Suppressor macrophage treated with lipopolysaccharide for 4 hours (primary cell): Measurements from ENCODE around the gene KRTAP10-4.
"Not testable (repeated sequence)": the region's sequence is repeated elsewhere in the genome, so short reads cannot be mapped to it uniquely, and the experiment has no call there.

Experiments used
- DNase-seq: peaks from one replicate; pipeline ENCODE4 v3.0.0-alpha.2; 2020

KRTAP10-4 gene

DNA sequence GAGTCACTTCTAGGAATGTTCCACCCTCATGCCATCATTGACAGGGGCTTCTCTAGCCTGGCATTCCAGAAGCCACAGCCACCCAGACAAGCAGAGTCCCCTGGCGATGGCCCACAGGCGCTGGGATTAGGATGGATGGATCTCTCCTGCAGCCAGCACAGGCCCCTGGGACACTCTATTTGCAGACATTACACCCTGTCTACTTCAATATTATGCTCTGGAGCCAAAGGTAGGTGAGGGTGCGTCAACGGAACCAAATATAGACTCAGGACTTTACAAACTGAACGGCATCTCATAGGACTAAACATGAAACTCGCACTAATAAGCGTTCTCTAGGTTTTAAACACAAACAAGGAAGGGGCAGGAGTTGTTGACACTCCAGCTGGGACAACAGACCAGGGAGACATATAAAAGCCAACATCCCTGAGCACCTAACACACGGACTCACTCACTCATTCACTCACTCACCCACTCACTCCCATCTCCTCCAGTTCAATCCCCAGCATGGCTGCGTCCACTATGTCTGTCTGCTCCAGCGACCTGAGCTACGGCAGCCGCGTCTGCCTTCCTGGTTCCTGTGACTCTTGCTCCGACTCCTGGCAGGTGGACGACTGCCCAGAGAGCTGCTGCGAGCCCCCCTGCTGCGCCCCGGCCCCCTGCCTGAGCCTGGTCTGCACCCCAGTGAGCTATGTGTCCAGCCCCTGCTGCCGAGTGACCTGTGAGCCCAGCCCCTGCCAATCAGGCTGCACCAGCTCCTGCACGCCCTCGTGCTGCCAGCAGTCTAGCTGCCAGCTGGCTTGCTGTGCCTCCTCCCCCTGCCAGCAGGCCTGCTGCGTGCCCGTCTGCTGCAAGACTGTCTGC, 26.8 kb downstream of the KRTAP10-4 start, which contains the start of gene KRTAP10-7:
TSS of gene KRTAP10-7 (plus strand) at position 480 of the 861 bp plus-strand sequence. CDS start at position 505, 25 bp downstream.
- not testable (repeated sequence) for DNase-seq

DNA sequence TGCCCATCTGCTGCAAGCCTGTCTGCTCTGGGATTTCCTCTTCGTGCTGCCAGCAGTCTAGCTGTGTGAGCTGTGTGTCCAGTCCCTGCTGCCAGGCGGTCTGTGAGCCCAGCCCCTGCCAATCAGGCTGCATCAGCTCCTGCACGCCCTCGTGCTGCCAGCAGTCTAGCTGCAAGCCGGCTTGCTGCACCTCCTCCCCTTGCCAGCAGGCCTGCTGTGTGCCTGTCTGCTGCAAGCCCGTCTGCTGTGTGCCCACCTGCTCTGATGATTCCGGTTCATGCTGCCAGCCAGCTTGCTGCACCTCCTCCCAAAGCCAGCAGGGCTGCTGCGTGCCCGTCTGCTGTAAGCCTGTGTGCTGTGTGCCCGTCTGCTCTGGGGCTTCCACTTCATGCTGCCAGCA, 27.6 kb downstream of the KRTAP10-4 start:
- not testable (repeated sequence) for DNase-seq

DNA sequence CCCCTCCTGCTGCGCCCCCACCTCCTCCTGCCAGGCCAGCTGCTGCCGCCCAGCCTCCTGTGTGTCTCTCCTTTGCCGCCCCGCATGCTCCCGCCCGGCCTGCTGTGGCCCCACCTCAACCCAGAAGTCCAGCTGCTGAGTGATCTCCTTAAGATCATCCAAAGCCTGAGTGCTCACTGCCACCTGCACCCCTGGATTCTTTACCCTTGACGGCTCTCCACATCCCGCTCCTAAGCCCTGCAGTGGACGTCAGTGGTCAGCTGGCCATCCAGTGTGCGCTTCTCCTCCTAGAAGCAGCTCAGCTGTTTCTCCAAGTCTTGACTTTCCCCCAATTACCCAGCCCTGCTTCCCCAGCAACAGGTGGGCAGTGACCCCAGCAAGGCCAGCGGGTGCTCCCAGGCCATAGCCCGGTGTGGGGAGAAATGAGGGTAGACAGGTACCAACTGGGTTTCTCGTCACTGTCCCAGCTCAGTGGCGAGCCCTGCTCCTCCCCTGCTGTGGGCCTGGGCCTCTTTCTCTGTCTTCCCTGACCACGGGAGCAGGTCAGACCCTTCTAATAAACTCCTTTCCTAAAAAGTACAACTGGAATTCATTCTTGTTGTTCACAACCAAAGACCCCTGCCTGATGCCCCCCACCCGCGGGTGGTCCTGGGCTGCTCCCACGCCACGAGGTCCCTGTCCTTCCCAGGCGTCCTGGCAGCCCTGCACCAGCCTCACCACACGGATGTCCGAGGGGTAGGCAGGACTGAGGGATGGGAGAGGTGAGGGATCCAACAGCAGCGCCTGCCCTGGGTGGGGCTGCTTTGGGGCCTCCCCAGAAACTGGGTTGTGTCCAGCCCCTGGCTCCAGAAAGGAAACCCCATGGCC, 28.3 kb downstream of the KRTAP10-4 start:
- no peak for DNase-seq

DNA sequence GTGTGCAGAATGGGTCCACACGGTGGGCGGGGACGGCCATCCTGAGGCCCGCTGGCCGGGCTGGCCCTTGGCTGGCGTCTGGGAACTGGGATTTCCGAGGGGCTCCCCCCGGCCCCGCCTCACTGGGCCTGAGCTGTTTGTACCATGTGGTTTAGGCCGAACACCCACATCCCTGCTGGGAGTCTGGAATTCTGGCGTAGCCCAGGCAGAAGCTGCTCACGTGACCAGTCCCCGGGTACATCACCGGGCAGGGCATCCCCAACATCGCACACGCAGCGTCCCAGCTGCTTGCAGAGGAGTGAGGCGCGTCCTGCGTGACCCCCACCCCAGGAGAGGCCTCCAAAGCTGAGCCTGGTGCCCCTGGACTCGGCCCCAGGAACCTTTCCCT, 28.9 kb downstream of the KRTAP10-4 start:
- DNase-seq, result no peak

DNA sequence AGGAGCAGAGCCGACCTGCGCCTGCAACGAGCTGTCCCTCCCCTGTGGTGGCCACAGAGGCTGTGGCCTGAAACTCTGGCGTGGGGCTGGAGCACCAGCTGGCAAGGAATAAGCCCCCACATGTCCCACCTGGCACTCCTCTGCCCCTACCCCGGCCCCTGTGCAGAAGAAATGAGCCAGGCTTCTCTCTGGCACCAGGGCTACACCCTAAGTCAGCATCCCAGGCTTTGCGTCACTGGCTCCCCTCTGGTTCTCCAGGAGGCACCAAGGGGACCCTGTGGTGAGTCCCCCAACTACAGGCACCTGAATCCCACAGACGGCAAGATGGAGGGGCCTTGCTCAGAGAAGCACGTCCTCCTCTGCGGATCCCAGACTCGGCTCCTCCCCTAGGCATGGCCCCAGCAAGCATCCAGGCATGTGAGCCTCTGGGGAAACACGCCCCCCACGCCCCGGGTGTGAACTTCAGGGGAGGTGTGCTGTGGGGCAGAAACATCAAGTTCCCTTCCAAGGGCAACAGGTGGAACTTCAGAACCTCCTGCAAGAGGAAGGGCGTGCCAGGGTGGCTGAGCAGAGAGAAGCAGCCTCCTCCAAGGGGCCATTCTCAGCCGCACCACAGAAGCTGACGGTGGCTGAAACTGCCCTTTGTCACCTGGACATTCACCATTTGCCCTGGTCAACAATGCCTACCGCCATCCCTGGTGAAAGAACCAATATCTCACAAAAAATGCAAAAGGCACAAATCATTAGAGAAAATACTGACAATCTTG, 29.8 kb downstream of the KRTAP10-4 start:
- no peak for DNase-seq

DNA sequence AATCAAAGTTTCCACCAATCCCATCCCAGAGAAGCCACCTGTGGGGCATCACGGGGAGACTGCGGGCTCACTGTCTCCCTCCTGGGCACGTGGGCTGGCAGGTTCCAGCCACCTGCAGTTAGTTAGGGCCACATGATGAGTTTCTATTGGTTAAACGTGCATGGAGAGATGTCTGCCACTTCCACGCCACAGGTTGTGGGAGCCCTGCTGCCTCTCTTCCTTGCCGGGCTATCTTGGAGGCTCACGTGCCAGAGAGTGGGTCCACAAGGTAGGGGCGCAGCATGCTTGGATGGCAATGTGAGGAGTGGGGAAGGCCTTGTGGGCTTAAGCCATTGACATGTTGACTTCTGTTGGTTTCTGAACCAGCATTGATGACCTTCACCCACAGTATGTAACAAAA, 30.4 kb downstream of the KRTAP10-4 start:
- no peak for DNase-seq

DNA sequence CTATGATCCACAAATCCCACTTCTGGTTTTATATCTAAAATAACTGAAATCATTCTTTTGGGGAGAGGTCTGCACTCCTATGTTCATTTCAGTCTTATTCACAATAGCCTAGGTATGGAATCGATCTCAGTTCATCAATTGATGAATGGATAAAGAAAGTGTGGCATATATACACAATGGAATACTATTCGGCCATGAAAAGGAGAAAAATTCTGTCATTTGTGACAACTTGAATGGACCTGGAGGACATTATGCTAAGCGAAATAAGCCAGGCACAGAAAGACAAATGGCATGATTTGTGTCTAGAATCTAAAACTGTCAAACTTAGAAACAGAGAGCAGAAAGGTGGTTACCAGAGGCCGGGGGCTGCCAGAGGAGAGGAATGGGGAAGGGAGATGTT, 33.0 kb downstream of the KRTAP10-4 start:
- no peak for DNase-seq

DNA sequence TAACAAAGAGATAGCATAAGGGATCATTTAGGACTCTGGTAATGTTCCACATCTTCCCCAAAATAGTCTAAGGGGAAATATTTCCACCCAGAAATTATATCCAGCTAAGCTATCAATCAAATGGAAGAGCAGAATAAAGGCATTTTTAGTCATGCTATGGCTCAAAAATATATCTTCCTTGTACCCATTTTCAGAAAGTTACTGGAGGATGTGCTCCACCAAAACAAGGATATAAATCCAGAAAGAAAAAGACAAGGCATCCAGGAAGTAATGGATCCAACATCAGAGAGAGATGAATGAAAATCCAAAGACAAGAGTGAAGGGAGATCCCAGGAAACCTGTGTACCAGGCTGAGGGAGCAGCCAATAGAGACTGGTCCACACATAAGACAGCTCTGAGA, 35.7 kb downstream of the KRTAP10-4 start:
- no peak for DNase-seq

DNA sequence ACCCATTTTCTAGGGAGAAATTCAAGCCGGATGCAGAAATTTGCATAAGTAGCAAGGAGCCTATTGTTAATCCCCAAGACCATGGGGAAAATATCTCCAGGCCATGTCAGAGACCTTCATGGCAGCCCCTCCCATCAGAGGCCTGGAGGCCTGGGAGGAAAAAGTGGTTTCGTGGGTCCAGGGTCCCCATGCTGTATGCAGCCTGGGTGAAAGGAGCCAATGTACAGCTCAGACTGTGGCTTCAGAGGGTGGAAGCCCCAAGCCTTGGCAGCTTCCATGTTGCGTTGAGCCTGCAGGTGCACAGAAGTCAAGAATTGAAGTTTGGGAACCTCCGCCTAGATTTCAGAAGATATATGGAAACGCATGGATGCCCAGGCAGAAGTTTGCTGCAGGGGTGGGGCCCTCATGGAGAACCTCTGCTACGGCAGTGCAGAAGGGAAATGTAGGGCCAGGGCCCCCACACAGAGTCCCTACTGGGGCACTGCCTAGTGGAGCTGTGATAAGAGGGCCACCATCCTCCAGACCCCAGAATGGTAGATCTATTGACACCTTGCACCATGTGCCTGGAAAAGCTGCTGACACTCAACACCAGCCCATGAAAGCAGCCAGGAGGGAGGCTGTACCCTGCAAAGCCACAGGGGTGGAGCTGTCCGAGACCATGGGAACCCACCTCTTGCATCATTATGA, 36.8 kb downstream of the KRTAP10-4 start:
- not testable (repeated sequence) for DNase-seq

DNA sequence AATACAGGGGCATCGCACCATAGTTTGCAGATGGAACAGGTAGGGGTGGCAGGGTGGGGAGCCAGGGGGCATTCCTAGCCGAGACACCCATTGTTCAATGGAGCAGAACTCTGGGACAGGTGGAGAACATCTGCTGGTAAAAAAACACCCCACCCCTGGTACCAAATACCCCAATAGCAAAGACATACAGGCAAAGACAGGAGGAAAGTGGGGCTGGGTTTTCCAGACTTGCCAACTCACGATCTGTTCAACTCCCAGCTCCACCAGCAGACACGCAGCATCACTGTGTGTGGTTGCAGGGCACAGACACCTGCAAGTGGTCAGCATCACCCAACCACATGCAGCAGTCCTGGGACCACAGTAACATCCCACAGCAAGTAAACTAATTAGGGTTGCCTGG, 38.0 kb downstream of the KRTAP10-4 start:
- DNase-seq, result no peak

DNA sequence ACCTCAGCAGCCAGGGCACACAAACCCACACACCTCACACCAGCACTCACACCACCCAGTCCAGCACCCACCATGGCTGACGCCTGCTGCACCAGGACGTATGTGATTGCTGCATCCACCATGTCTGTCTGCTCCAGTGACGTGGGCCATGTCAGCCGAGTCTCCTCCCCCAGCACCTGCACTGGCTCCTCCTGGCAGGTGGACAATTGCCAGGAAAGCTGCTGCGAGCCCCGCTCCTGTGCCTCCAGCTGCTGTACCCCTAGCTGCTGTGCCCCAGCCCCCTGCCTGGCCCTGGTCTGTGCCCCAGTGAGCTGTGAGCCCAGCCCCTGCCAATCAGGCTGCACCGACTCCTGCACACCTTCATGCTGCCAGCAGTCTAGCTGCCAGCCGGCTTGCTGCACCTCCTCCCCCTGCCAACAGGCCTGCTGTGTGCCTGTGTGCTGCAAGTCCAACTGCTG, 38.5 kb downstream of the KRTAP10-4 start, which contains the start of gene KRTAP10-8:
TSS of gene KRTAP10-8 (plus strand) at position 51 of the 458 bp plus-strand sequence. CDS start at position 73, 22 bp downstream.
- no peak for DNase-seq

DNA sequence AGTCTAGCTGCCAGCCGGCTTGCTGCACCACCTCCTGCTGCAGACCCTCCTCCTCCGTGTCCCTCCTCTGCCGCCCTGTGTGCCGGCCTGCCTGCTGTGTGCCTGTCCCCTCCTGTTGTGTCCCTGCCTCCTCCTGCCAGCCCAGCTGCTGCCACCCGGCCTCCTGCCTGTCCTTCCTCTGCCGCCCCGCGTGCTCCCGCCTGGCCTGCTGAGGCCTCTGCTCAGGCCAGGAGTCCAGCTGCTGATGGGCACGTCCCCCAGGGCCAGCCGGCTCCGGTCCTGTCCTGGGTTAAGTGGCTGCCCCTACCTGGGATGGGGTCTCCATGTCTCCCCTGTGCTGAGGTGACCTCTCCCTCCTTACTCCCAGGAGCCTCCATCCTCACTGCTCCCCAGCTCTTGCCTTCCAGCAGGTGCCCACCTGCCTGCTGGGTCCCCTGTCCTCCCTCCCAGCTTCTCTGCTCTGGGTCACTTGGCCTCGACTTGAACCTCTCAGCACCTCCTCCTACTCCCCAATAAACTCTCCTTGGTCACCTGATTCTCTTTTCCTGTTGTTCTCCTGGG, 39.2 kb downstream of the KRTAP10-4 start:
- no peak for DNase-seq

DNA sequence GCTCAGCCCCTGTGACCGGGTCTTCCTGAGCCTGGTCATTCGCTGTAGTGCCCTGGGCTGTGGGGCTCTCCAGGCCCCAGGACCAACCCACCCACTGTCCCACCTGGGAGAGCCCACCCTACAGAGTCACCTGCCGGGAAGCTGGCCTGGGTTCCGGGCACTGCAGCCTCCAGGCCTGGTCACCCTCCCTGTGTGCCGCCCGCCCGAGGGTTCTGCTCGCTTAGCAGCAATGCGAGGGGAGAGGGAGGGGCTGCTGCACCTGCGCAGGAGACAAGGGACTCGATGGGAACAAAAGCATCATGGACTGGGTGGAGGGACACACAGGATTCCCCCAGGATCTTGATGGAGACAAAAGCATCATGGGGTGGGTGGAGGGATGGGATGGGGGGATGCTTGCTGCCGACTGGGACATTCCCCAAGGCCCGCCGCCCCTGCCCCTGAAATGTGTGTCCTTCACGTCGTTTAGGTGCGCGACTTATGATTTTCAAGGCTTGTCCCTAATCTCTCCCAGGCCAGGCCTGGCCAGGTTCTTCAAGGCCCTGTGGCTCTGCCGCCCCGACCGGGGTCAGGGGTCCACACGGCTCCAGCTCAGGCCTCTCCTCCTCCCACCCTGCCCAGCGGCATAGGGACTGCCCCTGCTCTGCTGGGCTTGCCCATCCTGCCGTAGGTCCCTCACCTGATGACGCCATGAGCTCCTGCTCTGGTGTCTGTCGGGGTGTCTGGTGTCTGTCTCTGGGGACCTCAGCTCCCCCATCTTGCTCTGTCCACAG, 40.0 kb downstream of the KRTAP10-4 start:
- DNase-seq, result no peak

DNA sequence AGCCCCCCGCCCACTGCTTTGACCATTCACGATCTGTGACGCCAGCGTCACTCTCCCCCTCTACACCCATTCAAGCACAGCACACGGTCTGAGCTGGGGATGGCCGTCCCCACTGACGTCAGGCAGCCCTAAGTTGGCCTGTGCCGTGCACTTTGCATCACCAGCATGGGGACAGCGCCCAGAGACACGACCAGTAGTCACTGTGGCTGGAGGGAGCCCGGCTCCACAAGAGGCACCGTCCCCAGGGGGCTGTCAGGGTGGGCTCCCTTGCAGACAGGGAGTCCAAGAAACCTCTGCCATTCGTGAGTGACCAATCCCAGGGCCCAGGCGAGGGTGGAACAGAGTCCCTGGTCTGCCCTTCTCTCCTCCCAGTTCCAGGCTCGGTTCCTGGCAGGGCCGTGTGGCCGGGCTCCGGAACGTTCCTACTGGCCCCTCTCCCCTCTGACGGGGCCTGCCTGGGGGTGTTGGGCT, 40.7 kb downstream of the KRTAP10-4 start:
- no peak for DNase-seq

DNA sequence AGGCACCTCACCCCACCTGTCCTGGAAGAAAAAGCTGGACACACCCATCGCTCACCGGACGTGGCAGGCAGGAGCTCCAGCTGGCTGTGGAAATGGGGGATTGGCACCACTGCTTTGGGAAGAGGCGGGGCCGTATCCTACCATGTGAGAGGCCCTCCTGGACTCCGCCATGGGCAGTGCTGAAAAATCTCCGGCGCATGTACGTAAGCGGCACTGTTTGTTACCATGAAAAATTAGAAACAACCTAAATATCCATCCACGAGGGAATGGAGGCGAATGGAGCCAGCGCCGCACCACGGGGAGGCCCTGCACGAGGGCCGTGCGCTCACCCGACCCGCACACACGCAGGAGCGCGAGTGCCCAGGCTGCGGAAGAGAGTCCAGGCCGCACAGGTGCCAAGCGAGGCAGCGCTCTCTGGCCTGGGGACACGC, 41.4 kb downstream of the KRTAP10-4 start:
- no peak for DNase-seq

DNA sequence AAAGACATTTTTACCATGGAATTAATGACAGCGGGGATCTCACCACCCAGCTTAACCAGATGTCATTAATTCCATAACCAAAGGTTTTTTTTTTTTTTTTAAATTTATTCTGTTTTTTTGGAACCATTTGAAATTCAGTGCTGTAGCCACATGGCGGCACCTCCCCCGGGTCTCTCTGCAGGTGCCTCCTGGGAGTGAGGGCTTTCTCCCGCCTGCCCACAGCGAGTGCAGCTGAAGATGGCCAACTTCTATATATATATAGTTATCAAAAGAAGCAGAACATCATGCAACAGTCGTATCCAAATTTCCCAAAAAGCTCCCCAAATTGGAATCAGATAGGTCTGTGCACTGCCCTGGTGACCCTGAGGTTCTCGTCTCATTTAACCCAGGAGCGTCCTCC, 41.9 kb downstream of the KRTAP10-4 start:
- no peak for DNase-seq

DNA sequence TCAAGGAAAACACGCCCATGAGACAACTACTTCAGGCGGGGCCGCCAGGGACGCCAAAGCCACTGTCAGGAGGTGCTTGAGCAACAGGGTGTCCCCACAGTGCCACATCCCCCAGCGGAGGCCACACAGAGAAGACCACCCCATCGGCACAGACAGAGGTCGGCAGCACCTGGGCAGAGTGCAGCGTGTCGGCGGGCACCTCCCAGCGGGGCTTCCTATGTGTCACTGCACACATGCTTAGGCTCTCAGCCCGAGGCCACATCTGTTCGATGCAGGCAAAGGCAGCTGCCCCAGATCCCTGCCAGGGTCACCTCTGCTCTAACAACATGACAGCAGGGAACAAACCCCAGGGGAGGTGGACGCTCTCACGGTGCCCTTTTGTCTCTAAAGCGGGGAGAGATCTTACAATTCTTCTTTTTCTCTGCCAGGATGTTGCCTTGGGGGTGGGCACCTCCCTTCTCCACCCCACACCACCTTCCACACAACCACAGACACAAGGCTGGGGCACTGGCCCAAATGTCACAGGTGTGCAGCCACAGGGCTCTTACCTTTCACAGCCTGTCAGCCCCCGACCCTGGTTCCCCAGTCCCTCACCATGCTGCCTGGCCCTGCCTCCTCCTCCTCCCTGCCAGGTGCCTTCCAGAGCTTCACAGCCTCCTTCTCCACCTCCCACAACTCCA, 42.5 kb downstream of the KRTAP10-4 start:
- no peak for DNase-seq

DNA sequence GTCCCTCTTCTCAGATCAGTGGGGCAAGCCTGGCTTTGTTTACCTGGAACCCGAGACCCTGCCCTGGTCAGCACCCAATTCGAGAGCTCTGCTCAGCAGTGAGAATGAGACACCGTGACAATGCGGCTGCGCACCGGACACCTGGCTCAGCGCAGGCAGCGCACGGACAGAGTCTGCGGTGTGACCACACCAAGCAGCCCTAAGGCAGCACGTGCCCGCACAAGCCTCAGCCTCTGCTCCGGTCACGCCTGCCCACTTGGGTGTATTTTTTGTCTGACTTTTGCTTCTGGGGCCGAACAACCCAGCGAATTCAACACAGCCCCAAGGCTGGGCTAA, 43.0 kb downstream of the KRTAP10-4 start:
- no peak for DNase-seq

DNA sequence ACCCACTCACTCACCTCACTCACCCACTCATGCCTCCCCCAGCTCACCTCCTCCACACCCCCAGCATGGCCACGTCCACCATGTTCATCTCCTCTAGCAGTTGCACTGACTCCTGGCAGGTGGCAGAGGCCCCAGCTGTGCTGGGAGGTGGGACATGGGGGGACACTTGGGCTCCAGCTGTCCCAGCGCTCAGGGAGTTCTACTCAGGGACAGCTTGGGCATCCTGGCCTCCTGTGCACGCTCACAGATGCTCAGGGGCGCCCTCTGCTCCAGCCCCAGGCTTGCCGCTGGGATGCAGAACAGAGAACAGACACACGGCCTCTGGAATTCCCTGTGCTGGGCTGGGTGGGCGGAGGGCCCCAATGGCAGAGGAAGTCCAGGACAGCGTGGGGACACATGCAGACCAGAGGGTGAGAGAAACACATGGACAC, 43.6 kb downstream of the KRTAP10-4 start:
- DNase-seq, result no peak

DNA sequence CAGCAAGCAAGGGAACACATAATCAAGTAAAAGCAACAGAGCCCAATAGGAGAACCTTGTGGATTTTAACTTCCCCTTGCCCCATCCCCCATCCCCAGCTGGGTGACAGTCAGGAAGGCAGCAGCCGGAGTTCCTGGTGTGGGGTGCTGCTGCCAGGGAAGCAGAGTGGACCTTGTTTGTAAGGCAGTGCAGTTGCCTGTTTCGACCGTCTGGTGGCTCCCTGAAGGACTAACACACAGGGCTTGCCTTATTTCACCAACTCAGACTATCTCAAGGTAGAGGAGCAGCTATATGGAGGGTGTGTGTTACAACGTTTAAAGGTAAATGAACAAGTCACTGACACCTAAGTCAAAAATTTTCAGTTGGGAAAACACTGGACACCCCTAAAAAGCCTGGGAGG, 45.0 kb downstream of the KRTAP10-4 start:
- DNase-seq, result peak; percentile 8
